Stimulated activated CD8-positive, alpha-beta memory T cell treated with anti-CD3 and anti-CD28 coated beads, Interleukin-4, amount 100 ng/mL, for 1 hour (primary cell): ENCODE measurements around the gene BABAM2.

Experiments used
- DNase-seq, 2 donors: peaks; one replicate each; pipeline ENCODE4 v3.0.0-alpha.2; 2020; ENCODE audit warnings: low read depth in 2 of 2, low spot score in 1 of 2

The BABAM2 gene

DNA sequence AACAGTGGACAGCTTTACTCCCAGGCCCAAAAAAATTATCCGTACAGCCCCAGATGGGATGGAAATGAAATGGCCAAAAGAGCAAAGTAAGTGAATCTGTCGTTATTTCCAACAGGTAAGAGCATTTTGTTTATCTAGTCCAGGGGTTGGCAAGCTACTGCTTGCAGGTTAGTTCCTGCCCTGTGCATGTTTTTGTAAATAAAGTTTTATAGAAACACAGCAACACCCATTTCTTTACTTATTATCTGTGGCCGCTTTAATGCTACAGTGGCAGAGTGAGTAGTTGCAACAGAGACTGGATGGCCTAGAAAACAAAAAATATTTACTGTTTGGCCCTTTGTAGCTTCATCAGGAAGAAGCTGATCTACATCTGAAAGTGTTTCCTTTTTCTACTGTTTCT lies 407.9 kb downstream of the BABAM2 start:
- no peak for DNase-seq

DNA sequence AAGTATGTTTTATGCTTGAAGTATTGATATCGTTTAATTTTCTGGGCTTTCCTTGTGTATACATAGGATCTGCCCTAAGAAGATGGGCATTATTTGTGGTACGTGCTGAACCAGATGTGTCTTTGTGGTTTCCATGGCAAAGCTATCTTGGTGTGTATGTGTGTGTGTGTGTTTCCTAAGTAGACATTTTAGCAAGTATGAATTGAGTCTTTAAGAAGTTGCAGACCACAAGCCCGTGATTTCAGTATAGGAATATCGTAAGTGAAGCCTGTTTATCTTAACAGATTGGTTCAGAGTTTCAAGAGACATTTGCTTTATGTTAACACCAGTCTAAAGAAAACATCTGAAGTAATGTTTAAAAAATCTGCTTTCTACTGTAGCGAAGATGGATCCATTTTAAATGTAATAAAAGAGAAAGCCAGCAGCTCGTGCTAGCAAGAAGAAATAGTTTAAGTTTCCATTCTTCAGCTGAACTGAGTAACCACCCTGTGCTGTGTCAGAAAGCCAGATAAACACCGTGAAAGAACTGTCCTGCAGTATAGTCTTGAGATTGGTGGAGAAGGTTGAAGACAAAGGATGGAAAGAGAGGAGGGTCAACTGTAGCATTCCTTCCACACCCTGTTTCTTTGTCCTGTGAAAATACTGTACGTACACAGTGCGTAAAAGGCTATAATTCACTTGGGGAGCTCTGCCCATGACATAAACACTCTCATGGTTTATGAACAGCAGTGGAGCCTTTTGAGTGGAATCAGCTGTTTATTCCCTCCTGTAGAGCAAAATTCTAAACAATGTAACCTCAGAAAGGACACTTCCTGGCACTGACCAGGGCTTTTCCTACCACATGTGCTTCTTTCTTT lies 410.2 kb downstream of the BABAM2 start:
- DNase-seq = no peak

DNA sequence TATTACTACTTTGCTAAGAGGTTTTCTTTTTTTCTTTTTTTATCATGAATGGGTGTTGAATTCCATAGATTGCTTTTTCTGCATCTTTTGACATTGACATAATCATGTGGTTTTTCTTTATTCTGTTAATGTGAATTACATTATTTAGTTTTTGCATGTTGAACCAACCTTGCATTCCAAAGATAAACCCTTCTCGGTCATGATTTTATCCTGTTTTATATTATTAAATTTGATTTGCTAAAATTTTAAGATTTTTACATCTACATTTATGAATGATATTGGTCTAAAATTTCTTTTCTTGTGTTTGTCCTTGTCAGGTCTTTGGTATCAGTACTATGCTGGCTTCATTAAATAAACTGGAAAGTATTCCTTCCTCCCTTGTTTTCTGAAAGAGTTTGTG lies 414.7 kb downstream of the BABAM2 start:
- DNase-seq = no peak

DNA sequence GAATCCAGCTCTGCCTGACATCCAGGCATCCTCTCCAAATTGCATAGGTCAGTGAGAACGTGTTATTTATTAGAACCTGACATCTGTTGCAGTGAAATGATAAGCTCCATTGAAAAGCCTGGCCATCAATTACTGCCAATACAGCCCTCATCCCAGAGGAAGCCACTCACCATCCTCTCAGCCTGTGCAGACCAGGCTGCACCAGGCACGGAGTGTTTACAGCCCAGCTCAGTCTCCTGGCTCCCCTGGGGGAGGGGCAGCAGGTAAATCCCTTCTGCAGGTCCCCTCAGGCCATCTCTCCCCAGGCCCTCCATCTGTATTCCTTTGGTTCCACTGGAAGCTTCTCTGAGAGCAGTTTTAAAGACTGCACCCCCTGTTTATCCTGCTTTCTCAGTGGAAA lies 419.6 kb downstream of the BABAM2 start:
- DNase-seq = no peak

DNA sequence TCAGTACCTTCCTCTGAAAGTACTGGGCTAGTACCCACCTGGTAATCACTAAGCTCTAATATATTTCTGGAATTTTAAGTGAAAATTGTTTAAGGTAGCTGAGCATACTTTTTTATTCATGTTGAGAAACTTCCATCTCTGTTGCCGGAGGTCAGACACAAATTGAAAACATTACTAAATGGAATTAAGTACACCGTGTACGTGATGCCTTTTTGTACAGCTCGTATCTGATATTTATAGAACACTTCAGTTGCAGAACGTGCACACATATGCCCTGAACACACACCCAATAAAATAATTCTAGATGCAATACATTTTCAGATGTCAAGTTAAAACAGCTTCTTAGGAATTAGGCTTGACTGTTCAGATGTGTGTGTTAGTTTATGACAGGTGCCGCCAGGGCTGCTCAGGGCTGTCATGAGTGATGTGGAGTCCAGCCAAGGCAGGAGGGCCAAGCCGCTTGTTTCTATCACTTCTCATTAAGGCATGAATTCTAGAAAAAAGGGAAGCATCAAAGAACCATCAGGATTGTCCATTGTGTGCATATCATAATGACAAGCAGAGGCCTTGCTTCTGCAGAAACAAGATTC lies 421.2 kb downstream of the BABAM2 start:
- no peak for DNase-seq

DNA sequence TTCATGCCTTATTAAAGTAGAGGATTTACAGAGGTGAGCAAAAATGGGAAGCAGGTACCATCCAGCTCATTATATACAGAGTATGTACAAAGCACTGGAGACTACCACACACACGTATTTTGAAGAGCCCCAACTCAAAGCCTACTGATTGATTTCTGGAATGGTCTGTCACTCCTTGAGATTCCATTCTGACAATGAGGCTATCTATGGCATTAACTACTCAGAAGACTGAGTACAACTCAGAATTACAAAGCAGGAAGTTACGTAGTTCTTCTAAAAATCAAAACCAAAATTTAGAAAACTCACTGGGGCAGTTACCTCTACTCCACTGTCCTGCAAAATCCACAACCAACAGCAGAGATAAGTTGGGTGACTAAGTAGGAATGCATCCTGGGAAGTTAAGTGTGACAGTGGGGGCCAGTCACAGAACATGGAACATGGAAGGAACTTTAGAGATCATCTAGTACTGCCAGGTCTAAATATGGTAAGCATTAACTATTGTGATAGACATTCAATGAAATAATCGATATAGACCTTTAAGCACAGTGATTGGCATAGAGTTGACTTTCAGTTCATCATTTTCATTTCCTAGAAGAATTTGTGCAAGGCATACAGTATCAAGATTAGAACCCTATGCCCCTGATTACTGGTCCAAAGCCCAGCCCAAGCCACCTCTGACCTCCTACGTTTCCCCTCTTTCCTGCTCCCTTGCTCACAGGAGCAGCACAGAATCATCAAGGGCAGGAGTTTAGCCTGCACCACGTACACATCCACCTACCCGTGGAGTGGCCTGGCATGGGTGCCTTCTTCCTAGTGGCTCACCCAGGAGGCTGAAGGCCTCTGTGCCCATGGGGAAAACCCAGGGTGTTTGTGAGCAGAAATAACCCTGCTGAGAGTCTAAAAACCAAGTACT lies 422.0 kb downstream of the BABAM2 start:
- no peak for DNase-seq

DNA sequence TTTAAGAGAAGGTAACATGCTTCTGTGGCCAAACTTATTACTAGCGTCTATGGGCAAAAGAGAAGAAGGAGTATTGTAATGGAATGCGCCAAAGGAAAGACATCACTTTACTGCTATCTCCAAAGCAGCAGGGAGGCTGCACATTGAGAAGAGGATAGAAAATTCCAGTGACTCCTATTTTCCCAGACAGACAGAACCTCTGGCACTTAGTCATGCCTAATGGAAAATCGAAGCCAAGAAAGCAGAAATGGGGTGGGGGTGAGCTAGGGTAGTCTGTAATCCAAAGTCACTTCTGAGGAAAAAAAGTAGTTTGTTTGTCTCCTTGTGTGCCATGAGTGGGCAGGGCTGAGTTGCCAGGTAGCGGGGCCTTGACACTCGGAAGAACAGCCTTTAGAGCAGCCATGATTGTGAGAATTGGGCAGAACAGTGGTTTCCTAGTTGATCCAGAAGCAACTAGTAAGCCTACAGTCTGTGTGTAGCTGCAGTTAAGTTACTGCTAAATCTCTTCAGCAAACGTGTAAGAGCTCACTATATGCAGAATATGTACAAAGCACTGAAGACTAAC lies 422.8 kb downstream of the BABAM2 start:
- no peak for DNase-seq

DNA sequence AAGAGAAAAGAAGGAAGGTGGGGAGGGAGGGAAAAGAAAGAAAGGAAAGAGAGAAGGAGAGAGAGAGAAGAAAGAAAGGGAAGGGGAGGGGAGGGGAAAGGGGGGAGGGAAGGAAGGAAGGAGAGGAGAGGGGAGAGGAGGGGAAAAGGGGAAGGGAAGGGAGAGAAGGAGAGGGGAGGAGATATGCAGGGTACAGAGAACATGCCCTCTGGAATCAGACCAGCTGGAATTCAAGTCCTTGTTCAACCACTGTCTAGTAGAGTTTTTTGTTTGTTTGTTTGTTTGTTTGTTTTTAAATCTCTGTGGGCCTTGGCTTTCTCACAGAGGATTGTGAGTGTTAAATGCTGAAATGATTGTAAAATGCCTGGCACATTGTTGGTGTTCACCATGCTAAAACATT lies 424.4 kb downstream of the BABAM2 start:
- DNase-seq = no peak

DNA sequence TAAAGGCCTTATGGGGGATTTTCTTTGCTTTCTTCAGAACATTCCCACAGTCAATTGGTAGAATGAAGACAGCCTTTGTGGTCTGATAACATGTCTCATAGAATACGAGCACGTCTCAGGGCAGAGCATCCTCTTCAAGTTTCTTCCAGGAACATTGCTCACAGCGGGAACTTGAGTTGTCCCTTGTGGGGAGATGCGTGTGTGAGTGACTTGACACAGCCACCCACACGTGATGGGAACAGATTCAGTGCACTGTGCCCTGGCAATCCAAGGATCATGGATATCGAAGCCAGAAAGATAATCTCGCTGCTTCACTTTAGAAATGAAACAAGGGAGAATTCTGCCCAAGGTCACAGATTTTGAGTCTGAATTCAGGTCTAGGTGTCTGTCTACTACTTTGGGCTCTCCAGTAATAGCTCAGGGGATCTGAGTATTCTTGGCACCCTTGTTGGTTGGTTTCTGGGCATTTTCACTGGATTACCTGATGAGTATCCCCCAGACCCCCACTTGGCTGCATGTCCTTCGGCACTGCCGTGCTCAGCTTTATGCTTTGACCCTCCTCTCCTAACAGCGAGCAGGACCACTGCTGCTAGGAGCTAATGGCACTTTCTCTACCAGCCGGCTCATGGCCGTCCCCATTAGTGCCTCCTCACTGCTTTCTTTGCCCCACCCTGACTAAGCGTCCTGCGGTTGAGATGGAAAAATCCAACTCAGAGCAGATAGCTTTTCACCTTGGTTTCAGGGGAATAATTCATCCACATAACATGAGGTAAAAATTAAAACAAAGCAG lies 426.2 kb downstream of the BABAM2 start:
- no peak for DNase-seq

DNA sequence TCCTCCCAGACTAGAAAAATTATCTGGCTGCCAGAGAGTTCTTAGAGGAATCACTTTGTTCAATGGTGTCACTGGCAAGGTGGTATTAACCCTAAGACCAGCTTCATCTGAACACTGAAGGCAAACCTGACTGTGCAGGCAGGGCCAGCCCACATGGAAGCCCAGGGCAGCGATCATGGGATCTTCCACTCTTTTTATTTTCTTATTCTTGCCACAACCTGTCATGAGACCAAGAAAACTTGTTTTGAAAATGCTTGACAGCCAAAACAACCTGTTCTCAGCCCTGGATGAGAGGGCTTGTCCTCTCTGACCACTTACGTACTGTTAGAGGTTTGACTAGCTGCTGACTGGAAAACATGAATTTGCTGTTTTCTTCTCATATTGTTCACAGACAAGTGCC lies 426.9 kb downstream of the BABAM2 start:
- no peak for DNase-seq

DNA sequence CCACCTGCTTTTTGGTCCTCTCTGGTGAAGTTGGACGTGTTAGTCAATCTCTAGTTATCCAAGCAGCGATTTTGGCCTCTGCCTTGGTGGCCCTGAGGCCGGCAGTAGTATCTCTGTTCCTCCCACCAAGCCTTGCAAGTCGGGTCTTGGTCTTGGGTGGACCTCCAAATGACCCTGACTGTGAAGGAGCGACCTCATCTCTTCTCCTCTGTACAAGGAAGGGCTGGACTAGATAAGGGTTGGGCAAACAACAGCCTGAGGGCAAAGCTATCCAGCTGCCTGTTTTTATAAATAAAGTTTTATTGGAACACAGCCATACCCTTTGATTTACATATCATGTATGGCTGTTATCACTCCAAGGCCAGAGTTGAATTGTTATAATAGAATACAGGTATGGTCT lies 427.5 kb downstream of the BABAM2 start:
- no peak for DNase-seq

DNA sequence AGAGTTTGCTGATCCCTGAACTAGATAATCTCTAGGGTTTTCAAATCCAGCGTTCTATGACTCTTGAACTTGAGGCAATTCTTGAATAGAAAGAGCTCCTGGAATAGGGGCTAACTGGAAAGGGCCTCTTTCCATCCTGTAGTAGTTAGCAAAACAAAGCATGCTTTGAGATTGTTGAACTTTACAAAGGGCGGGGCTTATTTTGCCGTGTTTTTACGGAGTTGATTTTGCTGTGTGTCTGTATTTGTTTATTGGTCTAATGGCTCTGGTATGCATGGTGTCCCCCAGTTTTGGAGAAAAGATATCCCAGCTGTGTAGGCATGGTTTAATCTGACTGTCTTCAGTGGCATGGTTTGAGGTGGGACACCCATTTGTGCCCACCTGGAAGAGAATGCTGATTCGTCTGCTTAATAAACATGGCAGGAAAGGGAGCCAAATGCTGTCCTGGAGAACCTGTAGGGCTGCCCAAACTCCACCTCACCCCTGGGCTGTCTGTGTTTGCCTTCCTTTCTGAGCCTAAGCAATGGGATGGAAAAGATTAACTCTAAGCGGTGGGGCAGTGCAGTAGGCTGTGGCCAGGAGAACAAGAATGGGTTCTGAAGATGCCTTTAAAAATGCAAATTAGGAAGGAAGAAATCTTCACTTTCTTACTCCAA lies 428.1 kb downstream of the BABAM2 start:
- DNase-seq = no peak

DNA sequence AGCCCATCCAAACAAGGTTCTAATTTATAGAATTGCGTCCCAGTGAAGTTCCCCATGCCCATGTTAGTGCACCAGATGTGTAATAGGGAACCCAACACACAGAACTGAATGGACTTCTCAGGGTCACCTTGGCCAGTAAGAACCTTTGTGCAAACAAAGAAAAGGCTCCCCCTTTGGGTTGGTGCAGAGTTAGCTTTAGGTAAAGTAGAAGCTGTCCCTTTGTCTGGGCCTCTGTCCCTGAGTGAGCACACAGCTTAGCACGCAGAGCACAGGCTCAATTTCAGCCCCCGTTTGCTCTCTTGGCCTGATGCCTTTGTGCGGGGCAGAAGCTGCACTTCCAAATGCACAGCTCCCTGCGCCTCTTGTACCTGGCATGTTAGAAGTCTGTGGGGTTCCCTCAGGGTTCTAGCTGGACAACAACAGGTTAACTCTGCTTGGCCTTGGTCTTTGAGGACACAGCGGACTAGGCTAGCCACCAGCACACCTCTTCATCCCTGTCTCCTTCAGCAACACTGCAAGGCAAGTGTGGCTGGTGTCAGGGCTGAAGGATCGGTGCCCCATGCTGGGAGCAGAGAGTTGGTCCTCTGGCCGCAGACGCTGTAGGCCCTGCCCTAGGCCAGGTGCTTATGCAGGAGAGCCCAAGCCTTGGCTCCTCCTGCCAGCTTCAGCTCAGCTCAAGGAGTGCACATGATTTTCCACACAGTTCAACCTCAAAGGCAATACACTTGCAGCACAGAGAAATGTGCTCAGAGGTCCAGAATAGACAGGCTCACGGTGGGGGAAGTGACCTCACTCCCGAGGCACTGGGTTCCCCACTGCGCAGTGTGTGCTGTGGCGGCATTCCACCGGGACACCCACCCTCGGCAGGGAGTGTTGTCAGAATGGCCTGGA lies 428.8 kb downstream of the BABAM2 start:
- no peak for DNase-seq

DNA sequence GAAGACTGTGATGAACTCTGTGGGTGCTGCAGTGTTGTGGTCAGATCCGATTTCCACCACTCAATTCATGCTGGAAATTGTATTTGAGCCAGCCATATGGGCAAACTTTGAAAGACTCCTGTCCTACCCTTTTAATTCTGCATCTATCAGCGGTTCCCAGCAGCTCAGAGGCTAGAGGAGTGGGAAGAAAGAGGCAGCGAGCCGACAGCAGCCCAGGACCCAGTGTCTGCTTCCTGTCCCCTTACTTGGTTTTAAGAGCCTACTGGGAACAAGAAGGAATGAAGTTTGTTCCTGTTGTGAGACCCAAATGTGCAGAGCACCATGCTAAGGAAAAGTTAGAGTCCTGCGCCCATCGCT lies 429.5 kb downstream of the BABAM2 start:
- DNase-seq = no peak

DNA sequence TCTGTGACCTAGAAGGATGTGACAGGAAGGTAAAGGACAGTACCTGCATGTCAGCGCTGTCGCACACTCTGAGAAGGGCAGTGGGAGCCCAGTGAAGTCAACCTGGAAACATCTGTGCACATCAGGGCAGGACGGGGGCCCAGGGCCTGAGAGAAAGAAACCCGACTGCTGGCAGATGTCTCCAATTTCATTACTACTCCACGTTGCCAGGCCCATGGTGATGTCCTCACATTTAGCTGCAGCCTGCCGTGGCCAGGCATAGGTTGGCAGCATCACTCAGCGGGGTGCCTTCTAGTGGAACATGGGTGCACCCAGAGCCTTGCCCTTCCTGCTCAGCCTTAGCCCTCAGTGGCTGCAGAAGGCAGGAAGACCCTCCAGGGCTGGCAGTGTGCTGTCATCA lies 429.8 kb downstream of the BABAM2 start:
- no peak for DNase-seq

DNA sequence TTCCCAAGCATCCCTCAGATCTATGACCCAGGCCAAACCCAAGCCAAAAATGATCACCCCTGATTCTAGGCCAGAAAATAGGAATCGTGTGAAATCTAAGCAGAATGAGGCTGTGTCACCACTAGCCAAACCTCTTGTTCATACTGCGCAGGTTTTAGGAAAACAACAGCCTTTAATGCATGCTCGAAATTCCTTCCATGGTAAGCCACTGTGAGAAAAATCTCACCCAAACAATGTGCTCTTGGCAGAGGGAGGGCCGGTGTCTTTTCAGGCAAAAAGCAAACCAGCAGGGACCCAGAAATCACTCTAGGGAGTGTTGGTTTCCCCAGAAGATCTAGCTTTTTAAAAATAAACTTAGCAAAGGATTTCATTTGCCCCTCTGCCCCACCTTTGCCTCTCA lies 430.9 kb downstream of the BABAM2 start:
- no peak for DNase-seq

DNA sequence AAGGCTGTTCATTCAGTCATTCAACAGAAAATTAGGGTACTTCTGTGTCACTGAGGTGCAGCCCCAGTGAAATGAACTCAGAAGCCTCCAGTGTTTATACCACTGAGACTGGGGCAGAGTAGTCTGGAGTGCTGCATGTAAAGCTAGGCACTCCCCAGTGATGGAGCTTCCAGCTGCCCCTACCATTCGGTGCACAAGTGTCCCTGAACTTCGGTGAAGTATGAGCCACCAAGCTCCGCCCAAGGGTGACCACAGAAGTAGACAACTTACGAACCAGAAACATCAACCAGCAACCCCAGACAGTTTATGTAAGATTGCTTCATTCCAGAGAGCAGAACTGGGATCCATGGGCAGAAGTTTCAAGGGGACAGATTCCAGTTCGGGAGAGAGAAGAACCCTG lies 431.5 kb downstream of the BABAM2 start:
- no peak for DNase-seq

DNA sequence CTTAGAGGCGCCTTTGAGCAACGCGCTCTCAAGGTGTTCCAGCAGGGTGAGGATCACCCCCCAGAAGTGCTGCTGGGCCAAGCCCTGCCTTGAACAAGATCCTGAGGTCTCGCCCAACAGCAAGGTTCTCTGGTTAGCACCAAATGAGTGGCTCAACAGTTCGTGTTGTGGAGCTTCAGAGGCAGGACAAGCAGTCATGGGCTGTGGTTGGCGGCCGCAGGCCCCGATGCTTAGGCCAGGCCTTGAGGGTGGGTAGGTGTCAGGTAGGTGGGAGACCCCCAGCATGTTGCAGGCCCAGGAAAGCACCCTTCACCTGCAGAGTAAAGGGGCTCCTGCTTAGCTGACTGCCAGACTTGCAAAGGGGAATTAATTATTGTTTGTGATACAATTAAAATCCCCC lies 431.9 kb downstream of the BABAM2 start:
- no peak for DNase-seq

DNA sequence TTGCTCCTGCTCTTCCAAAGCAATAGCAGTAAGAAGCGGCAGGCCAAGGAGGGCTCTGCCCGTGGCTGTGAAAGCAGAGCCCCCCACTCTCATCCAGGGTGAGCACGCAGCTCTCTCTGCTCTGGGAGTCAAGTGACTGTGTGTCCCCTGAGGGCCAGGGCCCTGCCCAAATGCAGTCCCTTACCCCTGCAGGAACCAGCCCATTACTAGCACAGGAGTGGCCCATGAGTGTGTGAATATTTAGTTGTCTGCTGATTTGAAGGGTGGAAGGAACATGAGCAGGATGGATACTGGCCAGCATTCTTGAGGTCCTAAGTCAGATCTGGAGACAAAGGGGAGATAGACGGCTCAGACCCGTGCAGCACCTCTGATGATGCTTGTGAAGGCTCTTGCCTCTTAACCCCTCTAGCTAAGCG lies 432.5 kb downstream of the BABAM2 start:
- no peak for DNase-seq
